CD8-positive, alpha-beta memory T cell (primary cell): ENCODE data around the gene SDHAF3. TPM values are rescaled to one million over a fixed set of nuclear protein-coding genes. Genes with fewer than 3 reads are reported as not detected.
"Not testable (repeated sequence)": the region's sequence is repeated elsewhere in the genome, so short reads cannot be mapped to it uniquely, and the experiment has no call there.

ENCODE experiments used
- CTCF ChIA-PET: fragments of 350-600 bp; sonication (Branson Sonifier 250); formaldehyde crosslinking; loops from one replicate; lab custom pipeline; 2021; ENCODE audit warnings: antibody characterized with exemption; lab: Charles Lee
- POLR2A ChIA-PET: fragments of 350-600 bp; sonication (Branson Sonifier 250); formaldehyde crosslinking; loops from one replicate; lab custom pipeline; 2021; ENCODE audit warnings: antibody characterized with exemption; lab: Charles Lee
- DNase-seq, 5 donors: peaks; one replicate each; pipeline versions ENCODE4 v3.0.0 to v3.0.0-alpha.2; 2020 to 2022; ENCODE audit warnings: mixed read lengths in 1 of 5
- H3K27ac ChIP-seq: one replicate; pipeline ENCODE4 v1.7.0; 2013; ENCODE audit warnings: low read depth, mild to moderate bottlenecking, low read length, moderate library complexity
- H3K27me3 ChIP-seq: 2 replicates; pipeline ENCODE4 v1.7.0; 2013; ENCODE audit warnings: low read length, mild to moderate bottlenecking; ENCODE audit not compliant: insufficient read depth, poor library complexity, severe bottlenecking
- H3K36me3 ChIP-seq: 2 replicates; pipeline ENCODE4 v1.7.0; 2013; ENCODE audit warnings: mild to moderate bottlenecking, low read length, moderate library complexity; ENCODE audit not compliant: insufficient read depth
- H3K4me1 ChIP-seq: 2 replicates; pipeline ENCODE4 v1.7.0; 2013; ENCODE audit warnings: mild to moderate bottlenecking, low read length, moderate library complexity; ENCODE audit not compliant: insufficient read depth
- H3K4me3 ChIP-seq: 2 replicates; pipeline ENCODE4 v1.7.0; 2013; ENCODE audit warnings: mild to moderate bottlenecking, low read length
- H3K9me3 ChIP-seq: 2 replicates; pipeline ENCODE4 v1.7.0; 2013; ENCODE audit warnings: mild to moderate bottlenecking, low read length
- H3K27ac Mint-ChIP-seq, 8 donors: one replicate each; pipeline ENCODE4 v1.8.0; 2020 to 2021; ENCODE audit warnings: mixed read lengths in 8 of 8, mild to moderate bottlenecking in 6 of 8, inconsistent platforms in 3 of 8, moderate library complexity in 3 of 8
- H3K27me3 Mint-ChIP-seq, 2 donors: one replicate each; pipeline ENCODE4 v1.8.0; 2020 to 2021; ENCODE audit warnings: mixed read lengths in 2 of 2, mild to moderate bottlenecking in 1 of 2, moderate library complexity in 1 of 2
- H3K36me3 Mint-ChIP-seq, 3 donors: one replicate each; pipeline ENCODE4 v1.8.0; 2020 to 2021; ENCODE audit warnings: mixed read lengths in 3 of 3, inconsistent platforms in 1 of 3, mild to moderate bottlenecking in 1 of 3
- H3K4me1 Mint-ChIP-seq, 3 donors: one replicate each; pipeline ENCODE4 v1.8.0; 2020 to 2021; ENCODE audit warnings: mixed read lengths in 3 of 3, inconsistent platforms in 1 of 3, mild to moderate bottlenecking in 1 of 3
- H3K4me3 Mint-ChIP-seq, 7 donors: one replicate each; pipeline ENCODE4 v1.8.0; 2020 to 2021; ENCODE audit warnings: mixed read lengths in 7 of 7, mild to moderate bottlenecking in 6 of 7, moderate library complexity in 4 of 7, inconsistent platforms in 2 of 7
- H3K9me3 Mint-ChIP-seq, 5 donors: one replicate each; pipeline ENCODE4 v1.8.0; 2020 to 2022; ENCODE audit warnings: mixed read lengths in 5 of 5, mild to moderate bottlenecking in 3 of 5, moderate library complexity in 2 of 5, inconsistent platforms in 1 of 5
- polyA plus RNA-seq: library from polyadenylated mRNA; unstranded; fragments of 300-500 nt; fragmentation: Illumina TruSeq; gene quantifications from one replicate; pipeline ENCODE4 v1.2.3, GENCODE V29; 2021
- total RNA-seq, 2 experiments: library from RNA; stranded (reverse); gene quantifications; one replicate each; pipeline ENCODE4 v1.2.3, GENCODE V29; 2021

The SDHAF3 gene
- total and polyA plus RNA-seq, 3 experiments from 2014 or later = 35.5 to 47.6 (median 36.3) TPM

- peaks cover 16 to 44% (median 36%) of the 10 kb centered on the region in 3 donors for H3K36me3 Mint-ChIP-seq
- H3K4me3 Mint-ChIP-seq = no peak overlapping the region
- peaks cover 0 to 10% (median 3%) of the 10 kb centered on the region in 5 donors for H3K9me3 Mint-ChIP-seq
- H3K4me1 Mint-ChIP-seq = peaks cover 9 to 25% (median 10%) of the 10 kb centered on the region in 3 donors
- ChIA-PET POLR2A (no interaction called here), CTCF (no interaction called here)
- Histone ChIP-seq H3K4me1 (no peaks in the 10 kb centered on the region), H3K36me3 (no peaks in the 10 kb centered on the region), H3K9me3 (no peaks in the 10 kb centered on the region), H3K4me3 (no peak overlapping the region), H3K27me3 (no peaks in the 10 kb centered on the region), H3K27ac (no peak overlapping the region)
- H3K27ac Mint-ChIP-seq = peak overlapping the region in 1 of 8 donors; percentile 39
- DNase-seq = no peak
- H3K27me3 Mint-ChIP-seq = no peaks in the 10 kb centered on the region
Observed at GRCh38 chr7:97166308-97166707, 48.8 kb downstream of the SDHAF3 start.

- Mint-ChIP-seq H3K27me3 (no peaks in the 10 kb centered on the region), H3K4me1 (peaks cover 8 to 18% (median 10%) of the 10 kb centered on the region in 3 donors), H3K9me3 (peaks cover 0 to 9% (median 3%) of the 10 kb centered on the region in 5 donors), H3K36me3 (peaks cover 8 to 36% (median 27%) of the 10 kb centered on the region in 3 donors), H3K4me3 (no peak overlapping the region), H3K27ac (peak overlapping the region in 1 of 8 donors; percentile 56)
- no peaks in the 10 kb centered on the region for H3K36me3 ChIP-seq
- H3K27me3 ChIP-seq = no peaks in the 10 kb centered on the region
- H3K4me1 ChIP-seq = no peaks in the 10 kb centered on the region
- ChIA-PET CTCF (no interaction called here), POLR2A (no interaction called here)
- no peaks in the 10 kb centered on the region for H3K9me3 ChIP-seq
- H3K4me3 ChIP-seq = no peak overlapping the region
- H3K27ac ChIP-seq = no peak overlapping the region
- no peak for DNase-seq
Observed at GRCh38 chr7:97167176-97167575, 49.7 kb downstream of the SDHAF3 start.

- Histone ChIP-seq H3K27me3 (no peaks in the 10 kb centered on the region), H3K36me3 (no peaks in the 10 kb centered on the region), H3K4me3 (no peak overlapping the region), H3K9me3 (no peaks in the 10 kb centered on the region), H3K4me1 (no peaks in the 10 kb centered on the region), H3K27ac (no peak overlapping the region)
- Mint-ChIP-seq H3K36me3 (peaks cover 5 to 30% (median 22%) of the 10 kb centered on the region in 3 donors), H3K4me1 (peaks cover 8 to 13% (median 8%) of the 10 kb centered on the region in 3 donors), H3K27me3 (no peaks in the 10 kb centered on the region), H3K27ac (peak overlapping the region in 1 of 8 donors; percentile 26), H3K9me3 (peaks cover 0 to 9% (median 0%) of the 10 kb centered on the region in 5 donors), H3K4me3 (no peak overlapping the region)
- no peak for DNase-seq
- POLR2A ChIA-PET = no interaction called here
- CTCF ChIA-PET = no interaction called here
Observed at GRCh38 chr7:97167749-97168148, 50.3 kb downstream of the SDHAF3 start.

- H3K4me1 Mint-ChIP-seq = peaks cover 0 to under 1% (median under 1%) of the 10 kb centered on the region in 3 donors
- Histone ChIP-seq H3K4me3 (no peak overlapping the region), H3K27ac (no peak overlapping the region), H3K36me3 (no peaks in the 10 kb centered on the region), H3K4me1 (no peaks in the 10 kb centered on the region), H3K27me3 (no peaks in the 10 kb centered on the region), H3K9me3 (no peaks in the 10 kb centered on the region)
- H3K4me3 Mint-ChIP-seq = no peak overlapping the region
- ChIA-PET POLR2A (no interaction called here), CTCF (no interaction called here)
- H3K36me3 Mint-ChIP-seq = peaks cover 0 to 1% (median 0%) of the 10 kb centered on the region in 3 donors
- H3K27me3 Mint-ChIP-seq = no peaks in the 10 kb centered on the region
- H3K9me3 Mint-ChIP-seq = no peaks in the 10 kb centered on the region
- no peak for DNase-seq
- peak overlapping the region in 1 of 8 donors; percentile 8 for H3K27ac Mint-ChIP-seq
Observed at GRCh38 chr7:97174303-97174702, 56.8 kb downstream of the SDHAF3 start.

- no peaks in the 10 kb centered on the region for H3K27me3 Mint-ChIP-seq
- H3K4me1 ChIP-seq = no peaks in the 10 kb centered on the region
- H3K36me3 Mint-ChIP-seq = peaks cover 5 to 17% (median 6%) of the 10 kb centered on the region in 3 donors
- H3K4me3 ChIP-seq = no peak overlapping the region
- peak overlapping the region in 1 of 8 donors; percentile 67 for H3K27ac Mint-ChIP-seq
- ChIA-PET POLR2A (no interaction called here), CTCF (interaction anchor here (0.6 to 1.3 kb wide), 8 partner anchors 11 to 1079 kb away, joined by 3 to 8 read pairs (median 3); partner anchors contain the start of gene SDHAF3)
- no peaks in the 10 kb centered on the region for H3K27me3 ChIP-seq
- no peaks in the 10 kb centered on the region for H3K36me3 ChIP-seq
- no peak overlapping the region for H3K4me3 Mint-ChIP-seq
- DNase-seq = peak in 4 of 5 donors; percentile 13 to 50 (median 30)
- H3K4me1 Mint-ChIP-seq = peaks cover 0 to 3% (median 2%) of the 10 kb centered on the region in 3 donors
- H3K9me3 Mint-ChIP-seq = no peaks in the 10 kb centered on the region
- no peaks in the 10 kb centered on the region for H3K9me3 ChIP-seq
- H3K27ac ChIP-seq = no peak overlapping the region
Observed at GRCh38 chr7:97179454-97180104, 62.1 kb downstream of the SDHAF3 start.

- no peak for DNase-seq
- H3K4me3 ChIP-seq = no peak overlapping the region
- peaks cover 6 to 14% (median 7%) of the 10 kb centered on the region in 3 donors for H3K36me3 Mint-ChIP-seq
- no peak overlapping the region for H3K4me3 Mint-ChIP-seq
- no peaks in the 10 kb centered on the region for H3K9me3 ChIP-seq
- ChIA-PET POLR2A (no interaction called here), CTCF (no interaction called here)
- no peaks in the 10 kb centered on the region for H3K4me1 Mint-ChIP-seq
- H3K36me3 ChIP-seq = peaks cover 5% of the 10 kb centered on the region
- no peaks in the 10 kb centered on the region for H3K9me3 Mint-ChIP-seq
- no peak overlapping the region for H3K27ac Mint-ChIP-seq
- H3K4me1 ChIP-seq = no peaks in the 10 kb centered on the region
- H3K27me3 ChIP-seq = peaks cover 7% of the 10 kb centered on the region
- peaks cover 8 to 18% of the 10 kb centered on the region in 2 donors for H3K27me3 Mint-ChIP-seq
- no peak overlapping the region for H3K27ac ChIP-seq
Observed at GRCh38 chr7:97187067-97187466, 69.6 kb downstream of the SDHAF3 start.

GRCh38 chr7:97196174-97196573 lies 78.7 kb downstream of the SDHAF3 start:
- POLR2A ChIA-PET, H3K9me3 ChIP-seq, H3K9me3 Mint-ChIP-seq, H3K27ac ChIP-seq, H3K4me3 Mint-ChIP-seq, H3K4me3 ChIP-seq, DNase-seq, H3K27me3 ChIP-seq, H3K4me1 ChIP-seq, H3K27ac Mint-ChIP-seq, H3K36me3 ChIP-seq, H3K36me3 Mint-ChIP-seq, H3K4me1 Mint-ChIP-seq: not testable (repeated sequence)
- CTCF ChIA-PET = interaction anchor here (1.1 kb wide), 1 partner anchor 10 kb away, joined by 3 read pairs; no protein-coding TSS in a partner anchor
- peaks cover 12 to 17% of the 10 kb centered on the region in 2 donors for H3K27me3 Mint-ChIP-seq

GRCh38 chr7:97198596-97198995 lies 81.1 kb downstream of the SDHAF3 start:
- Mint-ChIP-seq H3K36me3 (no peaks in the 10 kb centered on the region), H3K27me3 (peaks cover 5 to 14% of the 10 kb centered on the region in 2 donors), H3K4me1 (no peaks in the 10 kb centered on the region), H3K9me3 (peaks cover 0 to 7% (median 0%) of the 10 kb centered on the region in 5 donors), H3K4me3 (no peak overlapping the region), H3K27ac (no peak overlapping the region)
- Histone ChIP-seq H3K27ac (no peak overlapping the region), H3K27me3 (no peaks in the 10 kb centered on the region), H3K4me1 (no peaks in the 10 kb centered on the region), H3K9me3 (no peaks in the 10 kb centered on the region), H3K36me3 (no peaks in the 10 kb centered on the region), H3K4me3 (no peak overlapping the region)
- no peak for DNase-seq
- ChIA-PET POLR2A (no interaction called here), CTCF (no interaction called here)
